WTC11 (cell line): Measurements from ENCODE around the gene PROX2.

Source experiments
- JUN ChIP-seq: sonication (generic); formaldehyde crosslinking; IDR thresholded peaks from 2 replicates; pipeline ENCODE4 v1.8.0; 2023; ENCODE audit warnings: mild to moderate bottlenecking, missing genetic modification reagents
- TF ChIP-seq, protein P1 (sequence below): sonication (generic); formaldehyde crosslinking; conservative IDR thresholded peaks from 2 replicates; pipeline ENCODE4 v1.8.1; 2022; ENCODE audit warnings: mild to moderate bottlenecking, missing genetic modification reagents

DNA sequence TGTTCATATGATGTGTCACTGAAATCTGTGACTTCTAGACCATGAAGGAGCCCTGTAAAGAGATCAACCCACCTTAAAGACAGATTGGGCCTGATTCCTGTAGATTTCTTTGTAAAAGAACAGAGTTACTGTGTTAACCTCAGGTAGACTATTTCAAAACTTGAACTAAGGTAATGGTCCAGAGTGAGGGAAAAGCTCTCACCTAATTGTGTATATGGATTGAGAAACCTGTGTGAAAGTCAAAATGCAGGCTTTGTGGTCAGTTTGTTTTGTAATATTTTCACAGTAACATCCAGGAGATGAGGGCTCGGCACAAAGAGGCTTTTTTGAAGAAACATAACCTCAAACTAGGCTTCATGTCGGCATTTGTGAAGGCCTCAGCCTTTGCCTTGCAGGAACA is 22.1 kb upstream of the PROX2 start:
- no peak for TF ChIP-seq JUN (CRISPR knock-in tag)
- TF ChIP-seq, protein P1, sequence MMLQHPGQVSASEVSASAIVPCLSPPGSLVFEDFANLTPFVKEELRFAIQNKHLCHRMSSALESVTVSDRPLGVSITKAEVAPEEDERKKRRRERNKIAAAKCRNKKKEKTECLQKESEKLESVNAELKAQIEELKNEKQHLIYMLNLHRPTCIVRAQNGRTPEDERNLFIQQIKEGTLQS (CRISPR knock-in tag): no peak
